Tibial nerve (tissue), 3 donors: Measurements from ENCODE around the gene GARS1.

Experiments used
- POLR2A ChIP-seq, 2 donors: fragments of 450-650 bp; IDR thresholded peaks; one replicate each; pipeline ENCODE4 v1.6.1; 2017; ENCODE audit warnings: antibody characterized with exemption in 2 of 2, mild to moderate bottlenecking in 2 of 2, moderate library complexity in 2 of 2
- TF ChIP-seq, protein P1 (sequence below), 5 experiments: fragments of 200-600 bp in 3 of 5; fragments of 450-650 bp in 2 of 5; sonication (generic) in 3 of 5; IDR thresholded peaks; one replicate each; pipeline ENCODE4 v1.5.1; 2016 to 2019; ENCODE audit warnings: antibody characterized with exemption in 5 of 5, mild to moderate bottlenecking in 3 of 5, moderate library complexity in 2 of 5

DNA sequence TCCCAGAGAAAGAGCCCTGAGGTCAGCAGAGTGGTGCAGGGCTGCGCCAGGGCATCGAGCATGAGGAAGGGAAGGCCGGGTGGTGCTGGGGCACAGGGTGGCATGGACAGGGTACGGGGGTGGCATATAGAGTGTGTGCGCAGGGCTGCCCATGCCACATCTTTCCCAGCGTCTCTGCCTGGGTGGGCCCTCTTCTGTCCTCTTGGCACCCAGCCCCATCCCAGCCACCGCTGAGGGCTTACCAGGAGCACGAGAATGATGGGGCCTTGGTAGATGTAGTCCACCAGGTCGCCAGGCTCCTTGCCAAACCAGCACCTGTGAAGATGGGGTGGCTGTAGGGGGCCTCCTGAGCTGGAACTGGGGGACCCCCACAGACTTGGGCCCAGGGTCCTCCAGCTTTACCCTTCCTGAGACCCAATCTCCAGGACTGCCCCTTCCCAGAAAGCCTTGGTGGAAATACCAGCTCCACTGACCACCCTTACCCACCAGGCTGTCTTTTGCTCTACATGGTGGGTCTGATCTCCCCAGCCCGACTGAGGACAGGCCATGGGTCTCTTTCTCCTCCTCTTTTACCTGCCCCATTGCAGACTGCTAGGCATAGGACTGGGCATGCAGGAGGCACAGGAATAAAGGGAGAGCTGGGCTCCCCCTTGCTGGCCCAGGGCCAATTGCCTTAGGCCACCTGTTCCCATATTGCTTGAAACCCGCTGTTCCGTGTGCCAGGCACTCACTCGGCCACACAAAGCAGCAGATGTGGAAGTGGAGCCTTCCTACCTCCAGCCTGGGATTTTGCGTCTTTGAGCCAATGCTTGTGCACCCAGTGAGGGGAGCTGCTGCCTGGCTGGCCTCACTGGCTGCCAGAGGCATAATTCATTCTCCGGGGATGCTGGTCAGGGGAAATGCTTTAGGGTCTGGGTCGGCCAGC lies 65.9 kb downstream of the GARS1 start:
- TF ChIP-seq, protein P1, sequence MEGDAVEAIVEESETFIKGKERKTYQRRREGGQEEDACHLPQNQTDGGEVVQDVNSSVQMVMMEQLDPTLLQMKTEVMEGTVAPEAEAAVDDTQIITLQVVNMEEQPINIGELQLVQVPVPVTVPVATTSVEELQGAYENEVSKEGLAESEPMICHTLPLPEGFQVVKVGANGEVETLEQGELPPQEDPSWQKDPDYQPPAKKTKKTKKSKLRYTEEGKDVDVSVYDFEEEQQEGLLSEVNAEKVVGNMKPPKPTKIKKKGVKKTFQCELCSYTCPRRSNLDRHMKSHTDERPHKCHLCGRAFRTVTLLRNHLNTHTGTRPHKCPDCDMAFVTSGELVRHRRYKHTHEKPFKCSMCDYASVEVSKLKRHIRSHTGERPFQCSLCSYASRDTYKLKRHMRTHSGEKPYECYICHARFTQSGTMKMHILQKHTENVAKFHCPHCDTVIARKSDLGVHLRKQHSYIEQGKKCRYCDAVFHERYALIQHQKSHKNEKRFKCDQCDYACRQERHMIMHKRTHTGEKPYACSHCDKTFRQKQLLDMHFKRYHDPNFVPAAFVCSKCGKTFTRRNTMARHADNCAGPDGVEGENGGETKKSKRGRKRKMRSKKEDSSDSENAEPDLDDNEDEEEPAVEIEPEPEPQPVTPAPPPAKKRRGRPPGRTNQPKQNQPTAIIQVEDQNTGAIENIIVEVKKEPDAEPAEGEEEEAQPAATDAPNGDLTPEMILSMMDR (IDR thresholded peaks at IDR 0.05) = no peak
- no peak for TF ChIP-seq POLR2A (IDR thresholded peaks at IDR 0.05)
